Effector memory CD4-positive, alpha-beta T cell (primary cell): ENCODE results near the gene SUGCT.
"Not testable (repeated sequence)": the region's sequence is repeated elsewhere in the genome, so short reads cannot be mapped to it uniquely, and the experiment has no call there.

Experiments used
- DNase-seq, 3 donors: peaks; one replicate each; pipeline ENCODE4 v3.0.0-alpha.2; 2020
- H3K27ac ChIP-seq: 2 replicates; pipeline ENCODE4 v1.7.0; 2013; ENCODE audit warnings: mild to moderate bottlenecking, low read length, moderate library complexity; ENCODE audit not compliant: insufficient read depth, poor library complexity, severe bottlenecking
- H3K27me3 ChIP-seq: replicated peaks from 2 replicates; pipeline ENCODE4 v1.7.0; 2013; ENCODE audit warnings: mild to moderate bottlenecking, low read length; ENCODE audit not compliant: insufficient read depth, control insufficient read depth, poor library complexity, severe bottlenecking
- H3K36me3 ChIP-seq: 2 replicates; pipeline ENCODE4 v1.7.0; 2013; ENCODE audit warnings: mild to moderate bottlenecking, low read length, moderate library complexity; ENCODE audit not compliant: control insufficient read depth, insufficient read depth
- H3K4me1 ChIP-seq: 2 replicates; pipeline ENCODE4 v1.7.0; 2013; ENCODE audit warnings: low read length, mild to moderate bottlenecking; ENCODE audit not compliant: control insufficient read depth, insufficient read depth, poor library complexity, severe bottlenecking
- H3K4me3 ChIP-seq: 2 replicates; pipeline ENCODE4 v1.7.0; 2013; ENCODE audit warnings: low read length, low read depth, mild to moderate bottlenecking; ENCODE audit not compliant: insufficient read depth, poor library complexity, severe bottlenecking
- H3K9me3 ChIP-seq: 2 replicates; pipeline ENCODE4 v1.7.0; 2013; ENCODE audit warnings: mild to moderate bottlenecking, low read length, moderate library complexity; ENCODE audit not compliant: control insufficient read depth

The SUGCT gene

GRCh38 chr7:40162516-40162915, 27.7 kb downstream of the SUGCT start:
- Histone ChIP-seq H3K9me3 (no peaks in the 10 kb centered on the region), H3K27ac (no peak overlapping the region), H3K4me3 (no peak overlapping the region), H3K27me3 (no peaks in the 10 kb centered on the region), H3K4me1 (no peaks in the 10 kb centered on the region), H3K36me3 (no peaks in the 10 kb centered on the region)
- no peak for DNase-seq

- no peaks in the 10 kb centered on the region for H3K27me3 ChIP-seq
- H3K27ac ChIP-seq: no peak overlapping the region
- no peak for DNase-seq
- H3K4me3 ChIP-seq: no peak overlapping the region
- H3K4me1 ChIP-seq: no peaks in the 10 kb centered on the region
- no peaks in the 10 kb centered on the region for H3K9me3 ChIP-seq
- H3K36me3 ChIP-seq: no peaks in the 10 kb centered on the region
Observed at GRCh38 chr7:40165216-40165615, 30.4 kb downstream of the SUGCT start.

GRCh38 chr7:40167291-40167690, 32.5 kb downstream of the SUGCT start:
- Histone ChIP-seq H3K9me3 (no peaks in the 10 kb centered on the region), H3K4me1 (no peaks in the 10 kb centered on the region), H3K27me3 (no peaks in the 10 kb centered on the region), H3K36me3 (no peaks in the 10 kb centered on the region), H3K4me3 (no peak overlapping the region), H3K27ac (no peak overlapping the region)
- DNase-seq: no peak

GRCh38 chr7:40168266-40168665, 33.5 kb downstream of the SUGCT start:
- H3K36me3 ChIP-seq, H3K27ac ChIP-seq, H3K9me3 ChIP-seq, H3K4me3 ChIP-seq, H3K4me1 ChIP-seq, DNase-seq, H3K27me3 ChIP-seq: not testable (repeated sequence)

GRCh38 chr7:40173121-40173520, 38.3 kb downstream of the SUGCT start:
- not testable (repeated sequence) for H3K27ac ChIP-seq, H3K4me3 ChIP-seq, H3K27me3 ChIP-seq, H3K4me1 ChIP-seq, H3K9me3 ChIP-seq, H3K36me3 ChIP-seq, DNase-seq

GRCh38 chr7:40175256-40175655, 40.5 kb downstream of the SUGCT start:
- DNase-seq, H3K4me3 ChIP-seq, H3K36me3 ChIP-seq, H3K9me3 ChIP-seq, H3K27me3 ChIP-seq, H3K27ac ChIP-seq, H3K4me1 ChIP-seq: not testable (repeated sequence)

GRCh38 chr7:40175725-40176510, 41.1 kb downstream of the SUGCT start:
- DNase-seq: no peak
- H3K9me3 ChIP-seq: no peaks in the 10 kb centered on the region
- H3K36me3 ChIP-seq: no peaks in the 10 kb centered on the region
- H3K27me3 ChIP-seq: no peaks in the 10 kb centered on the region
- no peaks in the 10 kb centered on the region for H3K4me1 ChIP-seq
- no peak overlapping the region for H3K4me3 ChIP-seq
- no peak overlapping the region for H3K27ac ChIP-seq

DNA sequence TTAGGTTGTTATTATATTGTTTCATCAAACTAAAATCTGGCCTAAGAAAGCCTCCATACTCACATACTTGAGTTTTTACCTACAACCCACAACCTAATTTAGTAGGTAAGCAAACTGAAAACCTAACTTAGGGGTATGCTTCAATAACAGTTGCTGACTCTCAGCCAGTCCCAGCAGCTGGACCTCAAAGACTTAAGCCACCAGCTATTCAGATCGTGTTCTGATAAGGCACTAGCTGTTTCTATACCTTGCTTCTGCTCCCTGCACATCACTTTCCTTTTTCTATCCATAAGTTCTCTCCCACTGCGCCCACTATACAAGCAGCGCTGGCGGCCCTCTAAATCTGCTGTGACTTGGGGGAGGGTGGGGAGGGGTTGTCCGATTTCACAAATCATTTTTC, 42.3 kb downstream of the SUGCT start:
- no peaks in the 10 kb centered on the region for H3K9me3 ChIP-seq
- H3K36me3 ChIP-seq: no peaks in the 10 kb centered on the region
- H3K4me3 ChIP-seq: no peak overlapping the region
- no peak overlapping the region for H3K27ac ChIP-seq
- no peaks in the 10 kb centered on the region for H3K4me1 ChIP-seq
- H3K27me3 ChIP-seq: no peaks in the 10 kb centered on the region
- DNase-seq: no peak

DNA sequence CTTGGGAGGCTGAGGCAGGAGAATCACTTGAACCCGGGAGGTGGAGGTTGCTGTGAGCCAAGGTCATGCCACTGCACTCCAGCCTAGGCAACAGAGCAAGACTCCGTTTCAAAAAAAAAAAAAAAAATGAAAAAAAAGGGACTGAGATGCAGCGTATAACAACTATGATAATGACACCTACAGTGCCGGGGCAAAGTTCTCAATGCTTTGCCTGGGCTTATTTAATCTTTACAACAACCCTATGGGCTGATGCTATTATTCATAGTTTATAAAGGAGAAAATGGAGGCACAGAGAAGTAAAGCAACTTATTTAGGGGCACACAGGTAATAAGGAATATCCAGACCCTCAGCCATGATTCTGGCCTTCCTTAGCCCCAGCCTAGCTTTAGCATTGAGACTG, 47.6 kb downstream of the SUGCT start:
- Histone ChIP-seq H3K4me3 (no peak overlapping the region), H3K9me3 (no peaks in the 10 kb centered on the region), H3K27ac (no peak overlapping the region), H3K36me3 (no peaks in the 10 kb centered on the region), H3K27me3 (no peaks in the 10 kb centered on the region), H3K4me1 (no peaks in the 10 kb centered on the region)
- DNase-seq: no peak

- no peak overlapping the region for H3K4me3 ChIP-seq
- H3K27me3 ChIP-seq: no peaks in the 10 kb centered on the region
- H3K27ac ChIP-seq: no peak overlapping the region
- no peak for DNase-seq
- H3K36me3 ChIP-seq: no peaks in the 10 kb centered on the region
- no peaks in the 10 kb centered on the region for H3K4me1 ChIP-seq
- H3K9me3 ChIP-seq: no peaks in the 10 kb centered on the region
Observed at GRCh38 chr7:40186586-40186985, 51.8 kb downstream of the SUGCT start.
